NB4 (cell line): Measurements from ENCODE around the gene SDR39U1.
A peak's percentile ranks its signal among the peaks of the same experiment; 100 is the strongest.
"Not testable (repeated sequence)": the region's sequence is repeated elsewhere in the genome, so short reads cannot be mapped to it uniquely, and the experiment has no call there.

Experiments
- DNase-seq: peaks from one replicate; pipeline ENCODE4 v3.0.0; 2010; ENCODE audit warnings: low read depth
- H3K4me3 ChIP-seq: one replicate; pipeline ENCODE4 v1.5.1; 2011; ENCODE audit warnings: mild to moderate bottlenecking, low read depth, low read length, moderate library complexity
- CTCF ChIP-seq: IDR thresholded peaks from one replicate; pipeline ENCODE4 v1.5.1; 2012; ENCODE audit warnings: low read depth, low read length
- MAX ChIP-seq: IDR thresholded peaks from 2 replicates; pipeline ENCODE4 v1.6.1; 2011; ENCODE audit warnings: low read depth, low read length
- MYC ChIP-seq: IDR thresholded peaks from 2 replicates; pipeline ENCODE4 v1.6.1; 2011; ENCODE audit warnings: low read depth, low read length
- POLR2A ChIP-seq: IDR thresholded peaks from 2 replicates; pipeline ENCODE4 v1.6.1; 2011; ENCODE audit warnings: mild to moderate bottlenecking; ENCODE audit not compliant: insufficient read length; ENCODE audit errors: extremely low read depth

The SDR39U1 gene

GRCh38 chr14:24442240-24443052 lies at the start of gene SDR39U1:
Gene SDR39U1, minus strand, starts transcription at chr14:24442776. Its CDS starts 7 bp downstream, at chr14:24442769.
- H3K4me3 ChIP-seq = peak within 1 kb of the TSS; percentile 91
- TF ChIP-seq POLR2A (peak; percentile 85), CTCF (no peak), MAX (peak; percentile 81), MYC (peak; percentile 55)
- peak; percentile 98 for DNase-seq

- not testable (repeated sequence) for DNase-seq
These were observed 49.2 kb upstream of the SDR39U1 start for GRCh38 chr14:24491586-24492408.

GRCh38 chr14:24483604-24484252 lies 41.2 kb upstream of the SDR39U1 start:
- H3K4me3 ChIP-seq = no peak overlapping the region
- DNase-seq = peak; percentile 75

More at GRCh38 chr14:24491586-24492408, 49.2 kb upstream of the SDR39U1 start:
- H3K4me3 ChIP-seq = not testable (repeated sequence)

GRCh38 chr14:24482699-24483303 lies 40.2 kb upstream of the SDR39U1 start:
- DNase-seq = peak; percentile 65
- H3K4me3 ChIP-seq = not testable (repeated sequence)

More at GRCh38 chr14:24483604-24484252, 41.2 kb upstream of the SDR39U1 start:
- TF ChIP-seq MYC = no peak
- no peak for TF ChIP-seq CTCF
- no peak for TF ChIP-seq POLR2A
- no peak for TF ChIP-seq MAX

GRCh38 chr14:24481622-24482324 lies 39.2 kb upstream of the SDR39U1 start:
- TF ChIP-seq CTCF (peak; percentile 63), MYC (no peak; the same call in 1 of the 2 replicates)
- no peak overlapping the region for H3K4me3 ChIP-seq
- peak; percentile 50 for DNase-seq

- DNase-seq, H3K4me3 ChIP-seq: not testable (repeated sequence)
These were observed 37.4 kb upstream of the SDR39U1 start for GRCh38 chr14:24479999-24480398.

GRCh38 chr14:24475261-24475660 lies 32.7 kb upstream of the SDR39U1 start:
- no peak overlapping the region for H3K4me3 ChIP-seq
- TF ChIP-seq MYC (no peak), MAX (no peak), CTCF (no peak), POLR2A (no peak)

More at GRCh38 chr14:24475261-24475660, 32.7 kb upstream of the SDR39U1 start:
- DNase-seq = no peak
